NCI-H2029 (cell line): ENCODE measurements around the gene CEP76.
"Not testable (repeated sequence)": the region's sequence is repeated elsewhere in the genome, so short reads cannot be mapped to it uniquely, and the experiment has no call there.

Experiments
- DNase-seq: peaks from one replicate; lab custom pipeline; 2025; lab: John Stamatoyannopoulos, UW

The CEP76 gene

GRCh38 chr18:12640881-12641200 lies 61.7 kb downstream of the CEP76 start:
- no peak for DNase-seq

GRCh38 chr18:12639990-12640880 lies 62.3 kb downstream of the CEP76 start:
- no peak for DNase-seq

GRCh38 chr18:12638644-12639124 lies 63.8 kb downstream of the CEP76 start:
- DNase-seq: no peak

- no peak for DNase-seq
Observed at GRCh38 chr18:12637901-12638643, 64.5 kb downstream of the CEP76 start.

- no peak for DNase-seq
Observed at GRCh38 chr18:12637393-12637792, 65.1 kb downstream of the CEP76 start.

GRCh38 chr18:12631831-12632477 lies 70.6 kb downstream of the CEP76 start:
- DNase-seq: no peak

DNA sequence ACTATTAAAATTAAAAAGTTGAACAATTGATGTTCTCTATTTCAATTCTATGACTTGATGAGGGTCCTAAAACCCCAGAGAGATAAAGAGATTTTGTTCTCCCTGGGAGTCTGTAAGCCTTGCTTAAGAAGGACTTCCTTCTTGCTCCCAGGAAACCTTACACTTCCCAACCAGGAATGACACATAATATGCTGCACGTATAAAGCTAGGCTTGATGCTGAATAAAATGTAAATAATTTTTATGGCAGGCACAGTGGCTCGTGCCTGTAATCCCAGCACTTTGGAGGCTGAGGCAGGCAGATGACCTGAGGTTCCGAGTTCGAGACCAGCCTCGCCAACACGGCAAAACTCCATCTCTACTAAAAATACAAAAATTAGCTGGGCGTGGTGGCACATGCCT lies 72.4 kb downstream of the CEP76 start:
- no peak for DNase-seq

GRCh38 chr18:12628706-12629702 lies 73.5 kb downstream of the CEP76 start:
- no peak for DNase-seq

DNA sequence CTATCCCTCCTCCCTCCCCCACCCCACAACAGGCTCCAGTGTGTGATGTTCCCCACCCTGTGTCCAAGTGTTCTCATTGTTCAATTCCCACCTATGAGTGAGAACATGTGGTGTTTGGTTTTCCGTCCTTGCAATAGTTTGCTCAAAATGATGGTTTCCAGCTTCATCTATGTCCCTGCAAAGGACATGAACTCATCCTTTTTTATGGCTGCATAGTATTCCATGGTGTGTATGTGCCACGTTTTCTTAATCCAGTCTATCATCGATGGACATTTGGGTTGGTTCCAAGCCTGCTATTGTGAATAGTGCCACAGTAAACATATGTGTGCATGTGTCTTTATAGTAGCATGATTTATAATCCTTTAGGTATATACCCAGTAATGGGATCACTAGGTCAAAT lies 75.3 kb downstream of the CEP76 start:
- DNase-seq: not testable (repeated sequence)

- DNase-seq: no peak
Observed at GRCh38 chr18:12625241-12625640, 77.3 kb downstream of the CEP76 start.
